Activated CD4-positive, CD25-positive, alpha-beta regulatory T cell (primary cell): Measurements from ENCODE around the gene JAG2.

Experiments
- DNase-seq, 4 experiments: peaks; one replicate each; lab custom pipeline; 2025; lab: John Stamatoyannopoulos, UW

Gene JAG2

GRCh38 chr14:105091054-105091516, 77.5 kb downstream of the JAG2 start:
- DNase-seq: no peak
